ENCODE data around the gene ATP8A2. TPM values are rescaled to one million over a fixed set of nuclear protein-coding genes. Genes with fewer than 3 reads are reported as not detected.

The ATP8A2 gene
- total and polyA plus RNA-seq, 2 of the 8 experiments (the other 6 are each of a cell fraction or from before 2014, with no cell fraction given), result 2.4 to 8.3 TPM

GRCh38 chr13:26036383-26036782 lies 664.6 kb downstream of the ATP8A2 start:
- TF ChIP-seq BRCA1 (IDR thresholded peaks at IDR 0.05; ENCODE audit: low read depth, low read length), result no peak
- no peak for TF ChIP-seq BCL11A (IDR thresholded peaks at IDR 0.05; ENCODE audit: low read depth in 2 of 2, low read length in 2 of 2)
- TF ChIP-seq HDAC6 (IDR thresholded peaks at IDR 0.05; ENCODE audit: low read depth, low read length), result no peak
- no peak for TF ChIP-seq TAF7 (optimal IDR thresholded peaks at IDR 0.05; ENCODE audit: borderline replicate concordance, low read depth, low read length)
- no peak for TF ChIP-seq SAP30 (IDR thresholded peaks at IDR 0.05; ENCODE audit: insufficient read depth, insufficient replicate concordance, low read length)
- TF ChIP-seq GTF2F1 (IDR thresholded peaks at IDR 0.05; ENCODE audit: borderline replicate concordance, low read depth, low read length), result no peak
- TF ChIP-seq CREB1 (IDR thresholded peaks at IDR 0.05), result no peak
- no peak for TF ChIP-seq JUND (IDR thresholded peaks at IDR 0.05; ENCODE audit: low read length)
- TF ChIP-seq ATF2 (IDR thresholded peaks at IDR 0.05; ENCODE audit: low read length), result no peak
- TF ChIP-seq MAX (IDR thresholded peaks at IDR 0.05), result no peak
- TF ChIP-seq SUZ12 (IDR thresholded peaks at IDR 0.05; ENCODE audit: low read length), result no peak
- no peak for TF ChIP-seq POU5F1 (IDR thresholded peaks at IDR 0.05; ENCODE audit: low read depth, low read length)
- ChIA-PET POLR2A (ENCODE audit: partially characterized antibody) (no interaction called here), CTCF (ENCODE audit: partially characterized antibody) (interaction anchor here (0.6 to 3.8 kb wide), 16 partner anchors 10 to 1143 kb away, joined by 3 to 53 read pairs (median 5); no protein-coding TSS in a partner anchor)
- H2BK5ac ChIP-seq (ENCODE audit: low read depth, low read length), result no peak overlapping the region
- WGBS, 2 experiments (ENCODE audit: extremely low coverage in 1 of 2, insufficient coverage in 1 of 2, insufficient read length in 1 of 2, insufficient replicate concordance in 2 of 2, low coverage in 1 of 2, low lambda C conversion rate in 2 of 2, missing lambda C conversion rate in 1 of 2), result 100% methylated on average over 1 of the region's 4 CpGs; no CpG with 5 or more reads in 1 of the 2 experiments
- H3K4ac ChIP-seq (replicated peaks; ENCODE audit: insufficient read length, low read depth, low read length), result no peak overlapping the region
- H4K5ac ChIP-seq (ENCODE audit: insufficient read length, low read depth, low read length), result no peak overlapping the region
- no peak for DNase-seq (ENCODE audit: low read depth in 1 of 2, low spot score in 2 of 2)
- no peak overlapping the region for H2BK15ac ChIP-seq (ENCODE audit: low read length)
- no peak overlapping the region for H4K91ac ChIP-seq (replicated peaks; ENCODE audit: insufficient read length, low read length)
- no peak for FAIRE-seq
- H3K4me2 ChIP-seq (ENCODE audit: insufficient read depth in 1 of 2, low read depth in 2 of 2, low read length in 2 of 2), result no peak overlapping the region
- no peaks in the 10 kb centered on the region for H4K20me1 ChIP-seq (replicated peaks in 1 of 2; ENCODE audit: control insufficient read depth in 1 of 2, insufficient read depth in 2 of 2, low read length in 2 of 2)
- H4K8ac ChIP-seq (ENCODE audit: extremely low read depth, insufficient read depth, low read length), result no peak overlapping the region
- no peaks in the 10 kb centered on the region for H3K79me1 ChIP-seq (ENCODE audit: low read depth, low read length)
- H3K23me2 ChIP-seq (ENCODE audit: low read depth, low read length), result no peaks in the 10 kb centered on the region
- H2BK12ac ChIP-seq (ENCODE audit: low read depth, low read length), result no peak overlapping the region
- H3K23ac ChIP-seq (ENCODE audit: insufficient read length), result no peak overlapping the region
- no peak overlapping the region for H2BK120ac ChIP-seq (replicated peaks; ENCODE audit: low read depth, low read length)
- H3K14ac ChIP-seq (ENCODE audit: insufficient read length), result no peak overlapping the region
- no peak overlapping the region for H3K56ac ChIP-seq (replicated peaks; ENCODE audit: insufficient read length, low read depth, low read length)
- no peak overlapping the region for H3K27ac ChIP-seq (ENCODE audit: low read depth, low read length)
- no peak overlapping the region for H3K4me3 ChIP-seq (ENCODE audit: extremely low read depth in 1 of 4, insufficient read depth in 2 of 4, low read depth in 3 of 4, low read length in 4 of 4)
- H3K18ac ChIP-seq (ENCODE audit: extremely low read depth, low read length), result no peak overlapping the region
- H2BK20ac ChIP-seq (ENCODE audit: low read length), result no peak overlapping the region
- no peaks in the 10 kb centered on the region; a peak in 1 of 7 replicates for H3K27me3 ChIP-seq (replicated peaks in 1 of 4; ENCODE audit: control insufficient read depth in 3 of 4, extremely low read depth in 1 of 4, insufficient read depth in 3 of 4, low read length in 3 of 4)
- H2AK5ac ChIP-seq (ENCODE audit: low read depth, low read length), result no peak overlapping the region
- no peak overlapping the region for H3K9ac ChIP-seq (replicated peaks in 1 of 4; ENCODE audit: extremely low read depth in 1 of 4, low read depth in 3 of 4, low read length in 3 of 4)
- H3K36me3 ChIP-seq (ENCODE audit: control insufficient read depth in 2 of 4, insufficient read depth in 4 of 4, low read length in 3 of 4), result no peaks in the 10 kb centered on the region
- H2AFZ ChIP-seq (ENCODE audit: low read length), result peak overlapping the region; percentile 43; the same call in 1 of the 2 replicates
- peaks cover 0 to 6% (median 2%) of the 10 kb centered on the region in 4 experiments; a peak in 1 of 7 replicates for H3K4me1 ChIP-seq (replicated peaks in 1 of 4; ENCODE audit: control insufficient read depth in 3 of 4, insufficient read depth in 4 of 4, low read length in 3 of 4)
- H3K79me2 ChIP-seq (ENCODE audit: control insufficient read depth in 1 of 2, insufficient read depth in 2 of 2, low read length in 2 of 2), result no peaks in the 10 kb centered on the region
- no peaks in the 10 kb centered on the region; a peak in 1 of 4 replicates for H3K9me3 ChIP-seq (ENCODE audit: insufficient read depth in 2 of 2, low read depth in 1 of 2, low read length in 1 of 2)

Measured in H1 (cell line).